IgD-negative memory B cell (primary cell): ENCODE results near the gene EEA1. TPM values are rescaled to one million over a fixed set of nuclear protein-coding genes. Genes with fewer than 3 reads are reported as not detected.
A peak's percentile ranks its signal among the peaks of the same experiment; 100 is the strongest.
"Not testable (repeated sequence)": the region's sequence is repeated elsewhere in the genome, so short reads cannot be mapped to it uniquely, and the experiment has no call there.

Source experiments
- H3K27ac Mint-ChIP-seq, 3 donors: one replicate each; pipeline ENCODE4 v1.8.0; 2020 to 2022; ENCODE audit warnings: mild to moderate bottlenecking in 3 of 3, mixed read lengths in 3 of 3, moderate library complexity in 1 of 3
- H3K27me3 Mint-ChIP-seq: one replicate; pipeline ENCODE4 v1.8.0; 2021; ENCODE audit warnings: mixed read lengths
- H3K36me3 Mint-ChIP-seq: one replicate; pipeline ENCODE4 v1.8.0; 2020; ENCODE audit warnings: mild to moderate bottlenecking, mixed read lengths
- H3K4me1 Mint-ChIP-seq, 3 donors: one replicate each; pipeline ENCODE4 v1.8.0; 2020 to 2022; ENCODE audit warnings: mixed read lengths in 3 of 3, mild to moderate bottlenecking in 1 of 3
- H3K4me3 Mint-ChIP-seq, 4 donors: one replicate each; pipeline ENCODE4 v1.8.0; 2020 to 2022; ENCODE audit warnings: mild to moderate bottlenecking in 4 of 4, mixed read lengths in 4 of 4, moderate library complexity in 3 of 4
- H3K9me3 Mint-ChIP-seq, 3 donors: one replicate each; pipeline ENCODE4 v1.8.0; 2020 to 2021; ENCODE audit warnings: mixed read lengths in 3 of 3, mild to moderate bottlenecking in 1 of 3
- polyA plus RNA-seq: library from polyadenylated mRNA; unstranded; fragments of 300-500 nt; fragmentation: Illumina TruSeq; gene quantifications from one replicate; pipeline ENCODE4 v1.2.3, GENCODE V29; 2021

Gene EEA1
- polyA plus RNA-seq, 1 donor from 2014 or later: 20.5 TPM

GRCh38 chr12:92844151-92844763 lies 84.8 kb downstream of the EEA1 start:
- H3K9me3 Mint-ChIP-seq: no peaks in the 10 kb centered on the region
- H3K4me1 Mint-ChIP-seq: no peaks in the 10 kb centered on the region
- peaks cover 7% of the 10 kb centered on the region for H3K36me3 Mint-ChIP-seq
- H3K27ac Mint-ChIP-seq: no peak overlapping the region
- no peaks in the 10 kb centered on the region for H3K27me3 Mint-ChIP-seq
- H3K4me3 Mint-ChIP-seq: no peak overlapping the region

- Mint-ChIP-seq H3K4me1 (peaks cover 0 to 5% (median 2%) of the 10 kb centered on the region in 3 donors), H3K4me3 (no peak overlapping the region), H3K36me3 (peaks cover 12% of the 10 kb centered on the region), H3K27ac (no peak overlapping the region), H3K27me3 (no peaks in the 10 kb centered on the region), H3K9me3 (no peaks in the 10 kb centered on the region)
These were observed 99.3 kb downstream of the EEA1 start for GRCh38 chr12:92829686-92830282.

GRCh38 chr12:92828565-92828964 lies 100.5 kb downstream of the EEA1 start:
- Mint-ChIP-seq H3K4me1 (peaks cover 0 to 5% (median 2%) of the 10 kb centered on the region in 3 donors), H3K27ac (no peak overlapping the region), H3K36me3 (peaks cover 10% of the 10 kb centered on the region), H3K9me3 (no peaks in the 10 kb centered on the region), H3K4me3 (no peak overlapping the region), H3K27me3 (no peaks in the 10 kb centered on the region)

GRCh38 chr12:92827836-92828431 lies 101.2 kb downstream of the EEA1 start:
- peaks cover 10% of the 10 kb centered on the region for H3K36me3 Mint-ChIP-seq
- peaks cover 0 to 5% (median 2%) of the 10 kb centered on the region in 3 donors for H3K4me1 Mint-ChIP-seq
- H3K4me3 Mint-ChIP-seq: no peak overlapping the region
- H3K27ac Mint-ChIP-seq: no peak overlapping the region
- H3K9me3 Mint-ChIP-seq: no peaks in the 10 kb centered on the region
- H3K27me3 Mint-ChIP-seq: no peaks in the 10 kb centered on the region

- no peaks in the 10 kb centered on the region for H3K4me1 Mint-ChIP-seq
- no peaks in the 10 kb centered on the region for H3K27me3 Mint-ChIP-seq
- peaks cover 1% of the 10 kb centered on the region for H3K36me3 Mint-ChIP-seq
- H3K9me3 Mint-ChIP-seq: no peaks in the 10 kb centered on the region
- H3K4me3 Mint-ChIP-seq: no peak overlapping the region
- no peak overlapping the region for H3K27ac Mint-ChIP-seq
These were observed 108.0 kb downstream of the EEA1 start for GRCh38 chr12:92821142-92821541.

GRCh38 chr12:92814584-92814983 lies 114.5 kb downstream of the EEA1 start:
- Mint-ChIP-seq H3K36me3 (peaks cover 8% of the 10 kb centered on the region), H3K27ac (no peak overlapping the region), H3K27me3 (no peaks in the 10 kb centered on the region), H3K4me3 (no peak overlapping the region), H3K9me3 (no peaks in the 10 kb centered on the region), H3K4me1 (peaks cover 7 to 16% (median 8%) of the 10 kb centered on the region in 3 donors)

GRCh38 chr12:92810370-92810769 lies 118.7 kb downstream of the EEA1 start:
- H3K4me3 Mint-ChIP-seq: no peak overlapping the region
- no peaks in the 10 kb centered on the region for H3K27me3 Mint-ChIP-seq
- no peak overlapping the region for H3K27ac Mint-ChIP-seq
- H3K4me1 Mint-ChIP-seq: peaks cover 7 to 16% (median 8%) of the 10 kb centered on the region in 3 donors
- peaks cover 0 to 4% (median 0%) of the 10 kb centered on the region in 3 donors for H3K9me3 Mint-ChIP-seq
- peaks cover 21% of the 10 kb centered on the region for H3K36me3 Mint-ChIP-seq

- H3K4me1 Mint-ChIP-seq: peaks cover 0 to 2% (median 0%) of the 10 kb centered on the region in 3 donors
- H3K36me3 Mint-ChIP-seq: peaks cover 19% of the 10 kb centered on the region
- no peak overlapping the region for H3K4me3 Mint-ChIP-seq
- peaks cover 0 to 4% (median 0%) of the 10 kb centered on the region in 3 donors for H3K9me3 Mint-ChIP-seq
- H3K27me3 Mint-ChIP-seq: no peaks in the 10 kb centered on the region
- H3K27ac Mint-ChIP-seq: peak overlapping the region in 1 of 3 donors; percentile 13
These were observed 125.2 kb downstream of the EEA1 start for GRCh38 chr12:92803903-92804302.

GRCh38 chr12:92802906-92803305 lies 126.2 kb downstream of the EEA1 start:
- Mint-ChIP-seq H3K4me3 (no peak overlapping the region), H3K27me3 (no peaks in the 10 kb centered on the region), H3K4me1 (peaks cover 0 to 2% (median 0%) of the 10 kb centered on the region in 3 donors), H3K36me3 (peaks cover 14% of the 10 kb centered on the region), H3K27ac (no peak overlapping the region), H3K9me3 (peaks cover 0 to 4% (median 0%) of the 10 kb centered on the region in 3 donors)

GRCh38 chr12:92796650-92797049 lies 132.4 kb downstream of the EEA1 start:
- H3K4me3 Mint-ChIP-seq: no peak overlapping the region

GRCh38 chr12:92794814-92795213 lies 134.3 kb downstream of the EEA1 start:
- H3K27me3 Mint-ChIP-seq: no peaks in the 10 kb centered on the region
- H3K9me3 Mint-ChIP-seq: peaks cover 0 to 29% (median 23%) of the 10 kb centered on the region in 3 donors
- H3K27ac Mint-ChIP-seq: no peak overlapping the region
- peaks cover 25% of the 10 kb centered on the region for H3K36me3 Mint-ChIP-seq
- peaks cover 0 to 3% (median 2%) of the 10 kb centered on the region in 3 donors for H3K4me1 Mint-ChIP-seq
- H3K4me3 Mint-ChIP-seq: no peak overlapping the region

More at GRCh38 chr12:92796650-92797049, 132.4 kb downstream of the EEA1 start:
- H3K9me3 Mint-ChIP-seq: peaks cover 0 to 23% (median 17%) of the 10 kb centered on the region in 3 donors
- H3K27me3 Mint-ChIP-seq: no peaks in the 10 kb centered on the region
- H3K4me1 Mint-ChIP-seq: peaks cover 0 to 3% (median 2%) of the 10 kb centered on the region in 3 donors
- peaks cover 25% of the 10 kb centered on the region for H3K36me3 Mint-ChIP-seq
- no peak overlapping the region for H3K27ac Mint-ChIP-seq

GRCh38 chr12:92794356-92794755 lies 134.7 kb downstream of the EEA1 start:
- H3K36me3 Mint-ChIP-seq: peaks cover 25% of the 10 kb centered on the region
- H3K27me3 Mint-ChIP-seq, H3K4me3 Mint-ChIP-seq, H3K4me1 Mint-ChIP-seq, H3K27ac Mint-ChIP-seq: not testable (repeated sequence)
- peaks cover 0 to 29% (median 23%) of the 10 kb centered on the region in 3 donors for H3K9me3 Mint-ChIP-seq

GRCh38 chr12:92786045-92786444 lies 143.1 kb downstream of the EEA1 start:
- peaks cover 0 to 3% (median 0%) of the 10 kb centered on the region in 3 donors for H3K4me1 Mint-ChIP-seq
- H3K4me3 Mint-ChIP-seq: no peak overlapping the region
- H3K27ac Mint-ChIP-seq: peak overlapping the region in 1 of 3 donors; percentile 6
- peaks cover 0 to 4% (median 0%) of the 10 kb centered on the region in 3 donors for H3K9me3 Mint-ChIP-seq
- peaks cover under 1% of the 10 kb centered on the region for H3K36me3 Mint-ChIP-seq
- no peaks in the 10 kb centered on the region for H3K27me3 Mint-ChIP-seq

- peaks cover 0 to 3% (median 0%) of the 10 kb centered on the region in 3 donors for H3K4me1 Mint-ChIP-seq
- H3K36me3 Mint-ChIP-seq: no peaks in the 10 kb centered on the region
- no peak overlapping the region for H3K27ac Mint-ChIP-seq
- H3K27me3 Mint-ChIP-seq: no peaks in the 10 kb centered on the region
- no peak overlapping the region for H3K4me3 Mint-ChIP-seq
- H3K9me3 Mint-ChIP-seq: peaks cover 0 to 4% (median 0%) of the 10 kb centered on the region in 3 donors
These were observed 143.5 kb downstream of the EEA1 start for GRCh38 chr12:92785563-92785950.

- Mint-ChIP-seq H3K4me3 (no peak overlapping the region), H3K4me1 (peaks cover 0 to 3% (median 0%) of the 10 kb centered on the region in 3 donors), H3K27ac (no peak overlapping the region), H3K27me3 (no peaks in the 10 kb centered on the region), H3K9me3 (no peaks in the 10 kb centered on the region), H3K36me3 (no peaks in the 10 kb centered on the region)
These were observed 144.1 kb downstream of the EEA1 start for GRCh38 chr12:92784797-92785562.
